GM12892 (cell line): ENCODE measurements around the gene GSTA2.

Source experiments
- POLR2A ChIP-seq: IDR thresholded peaks from 2 replicates; pipeline ENCODE4 v1.6.1; 2011; ENCODE audit warnings: low read depth, low read length, control low read depth
- POLR2AphosphoS5 ChIP-seq: IDR thresholded peaks from 2 replicates; pipeline ENCODE4 v1.6.1; 2011; ENCODE audit warnings: low read depth, low read length, control low read depth
- TAF1 ChIP-seq: IDR thresholded peaks from 2 replicates; pipeline ENCODE4 v1.6.1; 2011; ENCODE audit warnings: low read depth, mild to moderate bottlenecking, control low read depth, low read length, borderline replicate concordance

GRCh38 chr6:52749556-52750152 lies 13.6 kb downstream of the GSTA2 start:
- TF ChIP-seq POLR2A (no peak), TAF1 (no peak), POLR2AphosphoS5 (no peak)
